Esophagus (tissue), 2 donors: Measurements from ENCODE around the gene SIGLEC12. TPM values are rescaled to one million over a fixed set of nuclear protein-coding genes. Genes with fewer than 3 reads are reported as not detected.
"Not testable (repeated sequence)": the region's sequence is repeated elsewhere in the genome, so short reads cannot be mapped to it uniquely, and the experiment has no call there.

Experiments used
- H3K27ac ChIP-seq, 2 donors: one replicate each; pipeline ENCODE4 v1.5.1; 2013; ENCODE audit warnings: low read depth in 2 of 2, mild to moderate bottlenecking in 2 of 2, inconsistent platforms in 1 of 2, low read length in 1 of 2, moderate library complexity in 1 of 2
- H3K27me3 ChIP-seq, 2 donors: one replicate each; pipeline ENCODE4 v1.6.1; 2013; ENCODE audit warnings: low read length in 2 of 2, control low read depth in 1 of 2, mild to moderate bottlenecking in 1 of 2; ENCODE audit not compliant: insufficient read depth in 2 of 2, control insufficient read depth in 1 of 2
- H3K36me3 ChIP-seq, 2 donors: one replicate each; pipeline ENCODE4 v1.6.1; 2013; ENCODE audit warnings: low read length in 1 of 2; ENCODE audit not compliant: control insufficient read depth in 2 of 2, insufficient read depth in 2 of 2
- H3K4me1 ChIP-seq, 2 donors: one replicate each; pipeline ENCODE4 v1.6.1; 2013; ENCODE audit warnings: low read length in 1 of 2; ENCODE audit not compliant: control insufficient read depth in 2 of 2, insufficient read depth in 2 of 2
- H3K4me3 ChIP-seq, 2 donors: one replicate each; pipeline ENCODE4 v1.5.1; 2013; ENCODE audit warnings: low read length in 2 of 2, mild to moderate bottlenecking in 2 of 2, low read depth in 1 of 2, moderate library complexity in 1 of 2
- H3K9me3 ChIP-seq, 2 donors: one replicate each; pipeline ENCODE4 v1.6.1; 2013; ENCODE audit warnings: mild to moderate bottlenecking in 2 of 2, low read depth in 1 of 2, low read length in 1 of 2, moderate library complexity in 1 of 2; ENCODE audit not compliant: control insufficient read depth in 2 of 2, insufficient read depth in 1 of 2
- WGBS, 2 donors: extraction: QIAGEN DNeasy Blood & Tissue Kit; methylation state at CpG; one replicate each; pipeline ENCODE4 v1.1.7; 2013; 5-methylcytosine and 5-hydroxymethylcytosine counted together
- polyA plus RNA-seq, 2 donors: library from polyadenylated mRNA; stranded (reverse); fragments of 200-250 nt; gene quantifications; one replicate each; pipeline ENCODE4 v1.2.3, GENCODE V29; 2013
- donor health status: healthy with polysubstance abuse.
- donor health status: Bipolar disorder and iron deficiency.

SIGLEC12 gene
- polyA plus RNA-seq, 2 donors: 0.02 to 0.04 TPM

DNA sequence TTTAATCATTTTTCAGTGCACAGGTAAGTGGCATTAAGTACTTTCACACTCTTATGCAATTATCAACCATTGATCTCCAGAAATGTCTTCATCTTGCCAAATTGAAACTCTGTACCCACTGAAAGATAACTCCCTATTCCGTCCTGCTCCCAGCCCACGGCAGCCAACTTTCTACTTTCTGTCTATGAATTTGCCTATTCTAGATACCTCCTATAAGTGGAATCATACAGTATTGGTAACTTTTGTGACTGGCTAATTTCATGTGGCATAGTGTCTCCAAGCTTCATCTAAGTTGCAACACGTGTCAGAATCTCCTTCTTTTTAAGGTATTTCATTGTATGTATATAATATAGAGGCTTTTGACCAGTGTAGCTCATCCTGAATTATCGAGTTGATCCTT, 29.0 kb downstream of the SIGLEC12 start:
- Histone ChIP-seq H3K27me3 (no peaks in the 10 kb centered on the region), H3K36me3 (no peaks in the 10 kb centered on the region), H3K4me3 (no peak overlapping the region), H3K27ac (no peak overlapping the region), H3K4me1 (no peaks in the 10 kb centered on the region), H3K9me3 (no peaks in the 10 kb centered on the region)
- WGBS, 2 donors: 10 to 13% methylated on average over 4 of the region's 4 CpGs

DNA sequence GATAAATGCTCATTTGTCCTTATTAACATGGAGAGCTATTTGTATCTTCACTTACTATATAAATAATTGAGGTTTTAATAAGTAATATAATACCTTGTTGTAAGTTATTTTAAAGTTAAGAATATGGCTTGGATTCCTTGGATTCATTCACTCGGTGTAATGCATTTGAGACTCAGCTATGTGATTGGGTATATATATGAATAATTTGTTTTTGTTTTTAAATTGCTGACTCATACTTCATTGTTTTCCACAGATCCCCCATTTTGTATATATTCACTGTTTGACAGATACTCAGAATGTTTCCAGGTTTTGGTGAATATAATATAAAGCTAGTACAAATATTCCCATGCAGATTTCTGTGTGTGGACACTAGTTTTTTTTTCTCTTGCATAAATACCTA, 30.1 kb downstream of the SIGLEC12 start:
- H3K4me3 ChIP-seq: no peak overlapping the region
- no peaks in the 10 kb centered on the region for H3K4me1 ChIP-seq
- no peaks in the 10 kb centered on the region for H3K9me3 ChIP-seq
- no peak overlapping the region for H3K27ac ChIP-seq
- H3K36me3 ChIP-seq: no peaks in the 10 kb centered on the region
- H3K27me3 ChIP-seq: no peaks in the 10 kb centered on the region
- 33 to 53% methylated on average over 1 of the region's 1 CpG for WGBS, 2 donors

DNA sequence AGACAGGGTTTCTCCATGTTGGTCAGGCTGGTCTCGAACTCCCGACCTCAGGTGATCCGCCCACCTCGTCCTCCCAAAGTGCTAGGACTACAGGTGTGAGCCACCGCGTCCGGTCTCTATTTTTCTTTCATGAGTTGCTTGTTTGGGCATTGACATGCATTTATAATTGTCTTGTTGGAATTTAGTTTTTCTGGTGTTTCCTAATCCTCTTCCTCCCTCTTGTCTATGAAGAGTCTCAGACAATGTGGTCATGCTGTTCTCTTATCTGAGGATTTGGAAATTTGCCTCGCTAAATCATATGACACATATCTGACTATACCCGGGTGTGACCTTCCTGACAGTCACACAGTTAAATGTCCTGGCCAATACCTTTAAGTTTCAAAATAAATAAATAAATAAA, 30.6 kb downstream of the SIGLEC12 start:
- Histone ChIP-seq H3K36me3 (no peaks in the 10 kb centered on the region), H3K27me3 (no peaks in the 10 kb centered on the region), H3K27ac (no peak overlapping the region), H3K4me1 (no peaks in the 10 kb centered on the region), H3K4me3 (no peak overlapping the region), H3K9me3 (no peaks in the 10 kb centered on the region)
- WGBS, 2 donors: 75 to 79% methylated on average over 9 of the region's 9 CpGs

DNA sequence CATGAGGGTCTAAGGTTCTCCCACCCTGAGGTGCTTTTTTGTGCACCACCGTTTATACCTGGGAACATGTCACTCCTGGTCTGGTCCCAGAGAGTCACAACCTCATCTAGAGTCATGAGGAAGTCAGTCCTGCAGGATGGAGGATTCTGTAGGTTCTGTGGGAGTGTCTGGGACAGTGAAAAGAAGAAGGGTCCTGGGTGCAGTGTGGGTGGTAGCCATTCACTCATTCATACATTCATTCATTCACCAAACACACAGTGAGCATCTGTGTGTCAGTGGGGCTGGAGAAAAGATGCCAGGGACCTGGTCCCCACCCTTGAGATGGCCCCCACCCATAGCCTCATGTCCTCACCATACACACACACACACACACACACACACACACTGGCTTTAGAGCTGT, 32.0 kb downstream of the SIGLEC12 start:
- WGBS, 2 donors: 64 to 66% methylated on average over 1 of the region's 1 CpG
- H3K36me3 ChIP-seq: no peaks in the 10 kb centered on the region
- H3K27ac ChIP-seq: no peak overlapping the region
- no peaks in the 10 kb centered on the region for H3K9me3 ChIP-seq
- no peaks in the 10 kb centered on the region for H3K27me3 ChIP-seq
- H3K4me3 ChIP-seq: no peak overlapping the region
- no peaks in the 10 kb centered on the region for H3K4me1 ChIP-seq

DNA sequence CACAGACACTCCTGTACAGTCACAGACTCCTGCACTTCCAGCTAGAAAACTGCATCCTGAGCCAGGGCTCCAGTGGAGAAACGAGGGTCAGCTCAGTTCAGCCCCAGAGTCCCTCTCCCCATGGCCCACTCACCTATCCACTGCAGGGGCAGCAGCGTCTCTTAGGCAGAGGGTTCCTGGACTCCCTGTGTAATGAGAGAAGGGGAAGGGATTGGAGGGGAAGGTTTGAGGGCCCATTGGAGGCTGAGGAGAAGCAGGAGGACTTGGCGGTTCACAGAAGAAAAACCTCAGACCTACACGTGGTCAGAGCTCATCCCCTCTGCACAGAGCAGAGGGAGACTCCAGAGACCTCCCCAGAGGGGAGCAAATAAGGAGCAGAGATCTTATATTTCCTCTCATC, 32.4 kb downstream of the SIGLEC12 start:
- Histone ChIP-seq H3K9me3 (no peaks in the 10 kb centered on the region), H3K36me3 (no peaks in the 10 kb centered on the region), H3K27me3 (no peaks in the 10 kb centered on the region), H3K4me3 (no peak overlapping the region), H3K4me1 (no peaks in the 10 kb centered on the region), H3K27ac (no peak overlapping the region)
- 55 to 57% methylated on average over 4 of the region's 4 CpGs for WGBS, 2 donors

DNA sequence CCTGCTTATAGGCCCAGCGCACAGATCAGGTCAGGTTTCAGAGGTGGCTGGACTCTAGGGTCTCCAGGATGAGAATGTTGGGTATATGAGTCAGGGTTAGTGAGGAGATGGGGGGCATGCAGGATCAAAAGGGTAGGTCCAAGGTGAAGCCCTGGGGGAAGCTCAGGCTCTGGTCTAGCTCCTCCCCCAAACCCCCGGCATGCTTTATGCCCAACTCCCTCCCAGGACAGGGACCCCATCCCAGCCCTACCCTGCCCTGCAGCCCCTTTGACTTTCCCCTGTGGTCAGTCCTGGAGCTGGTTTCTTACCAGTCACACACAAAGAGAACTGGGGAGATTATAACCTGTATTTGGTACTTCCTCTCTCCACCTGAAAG, 33.1 kb downstream of the SIGLEC12 start:
- Histone ChIP-seq H3K27ac (no peak overlapping the region), H3K27me3 (no peaks in the 10 kb centered on the region), H3K36me3 (no peaks in the 10 kb centered on the region), H3K4me3 (no peak overlapping the region), H3K4me1 (no peaks in the 10 kb centered on the region), H3K9me3 (no peaks in the 10 kb centered on the region)
- 64 to 90% methylated on average over 2 of the region's 2 CpGs for WGBS, 2 donors

DNA sequence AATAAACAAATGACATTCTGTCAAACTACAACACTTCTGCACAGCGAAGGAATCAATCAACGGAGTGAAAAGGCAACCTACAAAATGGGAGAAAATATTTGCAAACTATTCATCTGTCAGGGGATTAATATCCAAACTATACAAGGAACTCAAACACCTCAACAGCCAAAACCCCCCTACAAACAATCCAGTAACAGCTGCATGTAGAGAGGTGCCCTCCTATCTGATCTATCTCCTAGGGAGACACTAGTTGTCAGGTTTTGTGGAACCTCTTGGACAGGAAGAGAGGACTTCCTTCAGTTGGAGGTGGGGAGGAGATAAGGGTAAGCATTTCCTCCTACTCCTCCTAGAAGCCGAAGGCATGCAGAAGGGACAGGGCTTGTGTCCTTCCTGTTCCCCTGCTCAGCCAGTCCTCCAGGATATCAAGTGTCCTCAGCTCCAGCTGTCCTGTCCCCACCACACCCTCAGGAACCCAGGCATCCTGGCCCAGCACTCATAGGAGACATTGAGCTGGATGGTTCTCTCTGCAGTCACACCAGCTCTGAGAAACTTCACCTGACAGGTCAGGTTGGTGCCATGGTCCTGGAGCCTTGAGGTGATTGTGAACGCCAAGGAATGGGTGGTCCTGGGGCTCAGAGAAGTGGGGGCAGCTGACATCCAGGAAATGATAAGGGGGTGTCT, 33.6 kb downstream of the SIGLEC12 start:
- H3K36me3 ChIP-seq: no peaks in the 10 kb centered on the region
- no peak overlapping the region for H3K27ac ChIP-seq
- no peak overlapping the region for H3K4me3 ChIP-seq
- H3K4me1 ChIP-seq: no peaks in the 10 kb centered on the region
- no peaks in the 10 kb centered on the region for H3K27me3 ChIP-seq
- 60 to 62% methylated on average over 4 of the region's 4 CpGs for WGBS, 2 donors
- H3K9me3 ChIP-seq: no peaks in the 10 kb centered on the region

DNA sequence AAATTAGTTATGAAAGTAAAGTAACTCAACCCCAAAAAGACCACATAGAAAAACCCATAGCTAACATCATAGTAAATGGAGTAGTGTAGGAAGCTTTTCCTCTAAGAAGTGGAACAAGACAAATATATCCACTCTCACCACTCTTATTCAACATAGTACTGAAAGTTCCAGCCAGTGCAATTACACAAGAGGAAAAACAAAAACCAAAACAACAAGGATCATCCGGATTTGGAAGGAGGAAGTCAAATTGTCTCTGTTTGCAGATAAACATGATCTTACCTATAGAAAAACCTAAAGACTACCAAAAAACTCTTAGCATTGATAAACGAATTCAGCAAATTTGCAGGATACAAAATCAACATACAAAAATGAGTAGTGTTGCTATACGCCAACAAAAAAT, 34.9 kb downstream of the SIGLEC12 start:
- Histone ChIP-seq H3K9me3 (peaks cover 0 to 2% of the 10 kb centered on the region in 2 donors), H3K4me1 (no peaks in the 10 kb centered on the region), H3K27me3 (no peaks in the 10 kb centered on the region), H3K4me3 (no peak overlapping the region), H3K36me3 (no peaks in the 10 kb centered on the region), H3K27ac (no peak overlapping the region)
- 50 to 51% methylated on average over 3 of the region's 3 CpGs for WGBS, 2 donors

DNA sequence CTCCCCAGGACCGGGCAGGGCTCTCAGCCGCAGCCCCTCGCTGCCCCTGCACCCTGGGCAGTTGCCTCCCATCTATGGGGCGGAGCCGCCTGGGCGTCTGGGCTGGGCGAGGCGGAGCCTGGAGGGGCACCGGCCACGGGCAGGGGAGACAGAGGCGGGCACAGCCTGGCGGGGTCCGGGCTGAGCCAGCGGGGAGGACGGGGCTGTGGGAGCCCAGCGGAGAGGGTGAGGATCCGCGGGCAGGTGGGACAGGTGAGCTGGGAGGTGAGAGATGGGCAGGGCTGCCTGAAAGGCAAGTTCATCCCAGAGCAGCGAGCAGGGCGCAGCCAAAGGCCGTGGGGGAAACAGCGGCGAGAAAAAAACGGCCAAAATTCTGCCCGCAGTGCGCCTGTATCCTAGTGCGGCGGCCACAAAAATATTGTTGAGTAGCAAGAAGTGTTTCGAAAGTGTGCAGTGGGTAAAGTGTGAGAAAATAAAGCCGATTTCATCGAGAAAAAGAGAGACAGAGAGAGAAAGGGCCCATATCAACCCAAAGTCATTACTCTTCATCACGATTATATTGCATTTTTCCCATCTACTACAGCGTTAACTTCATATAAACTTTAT, 37.5 kb downstream of the SIGLEC12 start:
- H3K36me3 ChIP-seq, H3K27ac ChIP-seq, H3K4me1 ChIP-seq, H3K4me3 ChIP-seq, H3K27me3 ChIP-seq, H3K9me3 ChIP-seq: not testable (repeated sequence)
- WGBS, 2 donors: 35 to 40% methylated on average over 11 to 15 of the region's 33 CpGs

DNA sequence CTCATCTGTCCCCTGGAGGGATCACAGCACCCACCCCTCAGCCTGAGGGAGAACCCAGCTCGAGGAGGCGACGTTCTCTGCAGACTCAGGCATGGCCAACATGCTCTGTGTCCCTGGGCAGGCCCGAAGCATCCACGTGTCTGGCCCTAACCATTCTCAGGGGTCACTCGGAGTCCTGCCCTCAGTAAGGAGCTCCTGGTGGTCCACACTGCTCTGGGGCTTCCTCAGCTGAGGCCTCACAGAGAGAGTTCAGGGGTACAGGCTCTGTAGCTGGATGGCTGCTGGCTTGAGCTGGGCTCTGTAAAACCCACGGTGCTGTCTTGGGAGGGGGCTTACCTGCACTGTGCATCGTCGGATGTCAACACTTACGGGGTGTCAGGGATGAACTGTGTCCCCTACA, 38.9 kb downstream of the SIGLEC12 start:
- Histone ChIP-seq H3K27ac (no peak overlapping the region), H3K4me3 (no peak overlapping the region), H3K36me3 (no peaks in the 10 kb centered on the region), H3K4me1 (no peaks in the 10 kb centered on the region), H3K9me3 (peaks cover 2 to 3% of the 10 kb centered on the region in 2 donors), H3K27me3 (no peaks in the 10 kb centered on the region)
- WGBS, 2 donors: 77 to 83% methylated on average over 10 of the region's 10 CpGs
